ENCODE results near the gene CYP27B1.
A peak's percentile ranks its signal among the peaks of the same experiment; 100 is the strongest.

Gene CYP27B1

GRCh38 chr12:57750561-57751431 is 16.1 kb downstream of the CYP27B1 start:
- DNase-seq: no peak

GRCh38 chr12:57749061-57749460 is 17.8 kb downstream of the CYP27B1 start:
- DNase-seq: no peak

- DNase-seq: no peak
Measured at GRCh38 chr12:57746025-57746424, 20.9 kb downstream of the CYP27B1 start.

GRCh38 chr12:57745485-57745881 is 21.4 kb downstream of the CYP27B1 start:
- peak; percentile 40 for DNase-seq

GRCh38 chr12:57744777-57745484 is 21.9 kb downstream of the CYP27B1 start, which contains the start of gene TSPAN31:
TSS of gene TSPAN31 (plus strand) at chr12:57745039. CDS start at chr12:57745155, 116 bp downstream.
- DNase-seq: peak; percentile 99

GRCh38 chr12:57744194-57744776 is 22.6 kb downstream of the CYP27B1 start:
- DNase-seq: no peak

GRCh38 chr12:57743769-57744168 is 23.1 kb downstream of the CYP27B1 start:
- peak; percentile 4 for DNase-seq

GRCh38 chr12:57741844-57742738 is 24.8 kb downstream of the CYP27B1 start:
- DNase-seq: peak; percentile 92

GRCh38 chr12:57741413-57741789 is 25.5 kb downstream of the CYP27B1 start:
- peak; percentile 6 for DNase-seq

GRCh38 chr12:57740656-57741412 is 26.0 kb downstream of the CYP27B1 start:
- peak; percentile 87 for DNase-seq

GRCh38 chr12:57739914-57740538 is 26.9 kb downstream of the CYP27B1 start:
- no peak for DNase-seq

GRCh38 chr12:57739387-57739786 is 27.5 kb downstream of the CYP27B1 start:
- DNase-seq: peak; percentile 23

GRCh38 chr12:57738661-57739237 is 28.1 kb downstream of the CYP27B1 start, which contains the start of gene AGAP2:
TSS of gene AGAP2 (minus strand) at chr12:57738742. CDS start at chr12:57738246, 496 bp downstream.
- no peak for DNase-seq

GRCh38 chr12:57737467-57738460 is 29.1 kb downstream of the CYP27B1 start:
- DNase-seq: no peak

- DNase-seq: no peak
Measured at GRCh38 chr12:57736741-57737466, 30.0 kb downstream of the CYP27B1 start.

- DNase-seq: no peak
Measured at GRCh38 chr12:57735952-57736740, 30.7 kb downstream of the CYP27B1 start.

GRCh38 chr12:57735198-57735855 is 31.6 kb downstream of the CYP27B1 start:
- peak; percentile 15 for DNase-seq

Data from hematopoietic multipotent progenitor cell treated with erythropoietin and hydrocortisone succinate and interleukin-3 and kit ligand, for 4 days (in vitro differentiated cells).